Muscle of arm (tissue), 14 donors: Measurements from ENCODE around the gene TPM3. TPM values are rescaled to one million over a fixed set of nuclear protein-coding genes. Genes with fewer than 3 reads are reported as not detected.
"Not testable (repeated sequence)": the region's sequence is repeated elsewhere in the genome, so short reads cannot be mapped to it uniquely, and the experiment has no call there.

ENCODE experiments used
- DNase-seq: peaks from one replicate; pipeline ENCODE4 v3.0.0-alpha.2; 2013
- long read RNA-seq, 11 donors: transcript quantifications; one replicate each; lab custom pipeline, GENCODE V29; 2026
- polyA plus RNA-seq, 12 donors: library from polyadenylated mRNA; unstranded; fragments of 120-200 nt; gene quantifications; one replicate each; pipeline ENCODE4 v1.2.1, GENCODE V29; 2013; ENCODE audit not compliant: insufficient read length in 12 of 12

Gene TPM3
- 1,000 to 10,000 TPM in 2 of 12 donors, 100 to 1,000 TPM in 10; 450 to 3,111 (median 675) TPM for polyA plus RNA-seq
- long read RNA-seq, donor 1, transcript TPM3-212 (8 exons, 3,131 nt) = major isoform, 76 of 408 reads
- long read RNA-seq, donor 1, partial matches to known transcripts = 254 of 408 reads
- long read RNA-seq, donor 1, other reads (novel, unspliced or antisense) = 64 of 408 reads
- long read RNA-seq, donor 2, transcript TPM3-212 (8 exons, 3,131 nt) = minor isoform, 25 of 590 reads
- long read RNA-seq, donor 2, transcript TPM3-210 (10 exons, 1,523 nt) = major isoform, 156 of 590 reads
- long read RNA-seq, donor 2, partial matches to known transcripts = 359 of 590 reads
- long read RNA-seq, donor 2, other reads (novel, unspliced or antisense) = 43 of 590 reads
- long read RNA-seq, donor 3, transcript TPM3-212 (8 exons, 3,131 nt) = minor isoform, 21 of 603 reads
- long read RNA-seq, donor 3, transcript TPM3-210 (10 exons, 1,523 nt) = major isoform, 131 of 603 reads
- long read RNA-seq, donor 3, partial matches to known transcripts = 425 of 603 reads
- long read RNA-seq, donor 3, other reads (novel, unspliced or antisense) = 25 of 603 reads
- long read RNA-seq, donor 4, transcript TPM3-210 (10 exons, 1,523 nt) = major isoform, 78 of 365 reads
- long read RNA-seq, donor 4, transcript TPM3-212 (8 exons, 3,131 nt) = minor isoform, 20 of 365 reads
- long read RNA-seq, donor 4, partial matches to known transcripts = 253 of 365 reads
- long read RNA-seq, donor 4, other reads (novel, unspliced or antisense) = 8 of 365 reads
- long read RNA-seq, donor 5, transcript TPM3-212 (8 exons, 3,131 nt) = minor isoform, 68 of 1,839 reads
- long read RNA-seq, donor 5, transcript TPM3-210 (10 exons, 1,523 nt) = major isoform, 380 of 1,839 reads
- long read RNA-seq, donor 5, partial matches to known transcripts = 1,260 of 1,839 reads
- long read RNA-seq, donor 5, other reads (novel, unspliced or antisense) = 123 of 1,839 reads
- long read RNA-seq, donor 6, transcript TPM3-212 (8 exons, 3,131 nt) = minor isoform, 24 of 751 reads
- long read RNA-seq, donor 6, transcript TPM3-210 (10 exons, 1,523 nt) = major isoform, 157 of 751 reads
- long read RNA-seq, donor 6, partial matches to known transcripts = 511 of 751 reads
- long read RNA-seq, donor 6, other reads (novel, unspliced or antisense) = 54 of 751 reads
- long read RNA-seq, donor 7, transcript TPM3-210 (10 exons, 1,523 nt) = major isoform, 94 of 434 reads
- long read RNA-seq, donor 7, transcript TPM3-212 (8 exons, 3,131 nt) = minor isoform, 19 of 434 reads
- long read RNA-seq, donor 7, partial matches to known transcripts = 301 of 434 reads
- long read RNA-seq, donor 7, other reads (novel, unspliced or antisense) = 15 of 434 reads
- long read RNA-seq, donor 8, transcript TPM3-210 (10 exons, 1,523 nt) = major isoform, 303 of 1,255 reads
- long read RNA-seq, donor 8, transcript TPM3-212 (8 exons, 3,131 nt) = minor isoform, 36 of 1,255 reads
- long read RNA-seq, donor 8, partial matches to known transcripts = 829 of 1,255 reads
- long read RNA-seq, donor 8, other reads (novel, unspliced or antisense) = 80 of 1,255 reads
- long read RNA-seq, donor 9, transcript TPM3-212 (8 exons, 3,131 nt) = minor isoform, 41 of 638 reads
- long read RNA-seq, donor 9, transcript TPM3-210 (10 exons, 1,523 nt) = major isoform, 160 of 638 reads
- long read RNA-seq, donor 9, partial matches to known transcripts = 396 of 638 reads
- long read RNA-seq, donor 9, other reads (novel, unspliced or antisense) = 37 of 638 reads
- long read RNA-seq, donor 10, transcript TPM3-210 (10 exons, 1,523 nt) = major isoform, 149 of 743 reads
- long read RNA-seq, donor 10, transcript TPM3-212 (8 exons, 3,131 nt) = minor isoform, 43 of 743 reads
- long read RNA-seq, donor 10, partial matches to known transcripts = 523 of 743 reads
- long read RNA-seq, donor 10, other reads (novel, unspliced or antisense) = 22 of 743 reads
- long read RNA-seq, donor 11, transcript TPM3-212 (8 exons, 3,131 nt) = minor isoform, 52 of 1,759 reads
- long read RNA-seq, donor 11, transcript TPM3-210 (10 exons, 1,523 nt) = major isoform, 396 of 1,759 reads
- long read RNA-seq, donor 11, partial matches to known transcripts = 1,174 of 1,759 reads
- long read RNA-seq, donor 11, other reads (novel, unspliced or antisense) = 129 of 1,759 reads

- no peak for DNase-seq
Observed at GRCh38 chr1:154191990-154192461, at the start of gene TPM3. Gene TPM3, minus strand, starts transcription at chr1:154192100. Its CDS starts 82 bp downstream, at chr1:154192018.

GRCh38 chr1:154240294-154240833 lies 48.5 kb upstream of the TPM3 start:
- DNase-seq = no peak

- DNase-seq = no peak
Observed at GRCh38 chr1:154239491-154239890, 47.6 kb upstream of the TPM3 start.

- no peak for DNase-seq
Observed at GRCh38 chr1:154237880-154238506, 46.1 kb upstream of the TPM3 start.

- DNase-seq = no peak
Observed at GRCh38 chr1:154237435-154237834, 45.5 kb upstream of the TPM3 start.

- DNase-seq = no peak
Observed at GRCh38 chr1:154236855-154237254, 45.0 kb upstream of the TPM3 start.

GRCh38 chr1:154233127-154233526 lies 41.2 kb upstream of the TPM3 start:
- DNase-seq = not testable (repeated sequence)

- not testable (repeated sequence) for DNase-seq
Observed at GRCh38 chr1:154231112-154231511, 39.2 kb upstream of the TPM3 start.

- no peak for DNase-seq
Observed at GRCh38 chr1:154225370-154225769, 33.5 kb upstream of the TPM3 start.

GRCh38 chr1:154223621-154224020 lies 31.7 kb upstream of the TPM3 start:
- no peak for DNase-seq

GRCh38 chr1:154222918-154223317 lies 31.0 kb upstream of the TPM3 start:
- no peak for DNase-seq

- DNase-seq = no peak
Observed at GRCh38 chr1:154222518-154222917, 30.6 kb upstream of the TPM3 start.

GRCh38 chr1:154221278-154222001 lies 29.5 kb upstream of the TPM3 start:
- peak; percentile 61 for DNase-seq

- no peak for DNase-seq
Observed at GRCh38 chr1:154220970-154221277, 29.0 kb upstream of the TPM3 start.

GRCh38 chr1:154220071-154220969 lies 28.4 kb upstream of the TPM3 start, which contains the start of gene UBAP2L:
Gene UBAP2L, plus strand, starts transcription at chr1:154220955. Its CDS starts 4,169 bp downstream, at chr1:154225124.
- DNase-seq = peak; percentile 100

GRCh38 chr1:154219541-154219940 lies 27.6 kb upstream of the TPM3 start:
- peak; percentile 17 for DNase-seq

- no peak for DNase-seq
Observed at GRCh38 chr1:154218545-154218944, 26.6 kb upstream of the TPM3 start.
